MM.1S (cell line): ENCODE measurements around the gene CAMK2A.

Experiments
- DNase-seq: peaks from one replicate; pipeline ENCODE4 v3.0.0-alpha.2; 2015
- H2AFZ ChIP-seq: fragments of 300-600 bp; sonication (generic); 2 replicates; pipeline ENCODE4 v1.6.0; 2016; ENCODE audit warnings: antibody characterized with exemption, low read length
- H3F3A ChIP-seq: fragments of 300-600 bp; sonication (generic); 2 replicates; pipeline ENCODE4 v1.6.1; 2016; ENCODE audit warnings: mild to moderate bottlenecking, antibody characterized with exemption, low read length, moderate library complexity, mixed read lengths; ENCODE audit not compliant: insufficient read depth
- H3K27ac ChIP-seq: fragments of 300-600 bp; sonication (generic); 2 replicates; pipeline ENCODE4 v1.5.1; 2016; ENCODE audit warnings: mild to moderate bottlenecking, low read length
- H3K27me3 ChIP-seq: fragments of 300-600 bp; sonication (generic); replicated peaks from 2 replicates; pipeline ENCODE4 v1.6.0; 2016; ENCODE audit warnings: low read length; ENCODE audit not compliant: insufficient read depth
- H3K36me3 ChIP-seq: fragments of 300-600 bp; sonication (generic); replicated peaks from 2 replicates; pipeline ENCODE4 v1.6.1; 2016; ENCODE audit warnings: mild to moderate bottlenecking, low read length, mixed read lengths; ENCODE audit not compliant: insufficient read depth
- H3K4me1 ChIP-seq: fragments of 300-600 bp; sonication (generic); 2 replicates; pipeline ENCODE4 v1.6.1; 2016; ENCODE audit warnings: low read length, mixed read lengths
- H3K4me2 ChIP-seq: fragments of 300-600 bp; sonication (generic); 2 replicates; pipeline ENCODE4 v1.6.0; 2016; ENCODE audit warnings: low read depth, low read length
- H3K4me3 ChIP-seq: fragments of 300-600 bp; sonication (generic); 2 replicates; pipeline ENCODE4 v1.5.1; 2016; ENCODE audit warnings: low read length, mixed read lengths
- H3K79me2 ChIP-seq: fragments of 300-600 bp; sonication (generic); 2 replicates; pipeline ENCODE4 v1.6.1; 2016; ENCODE audit warnings: mixed run types, low read length, mixed read lengths
- H3K9ac ChIP-seq: fragments of 300-600 bp; sonication (generic); 2 replicates; pipeline ENCODE4 v1.6.1; 2016; ENCODE audit warnings: low read length, mixed read lengths
- H3K9me2 ChIP-seq: fragments of 300-600 bp; sonication (generic); replicated peaks from 2 replicates; pipeline ENCODE4 v1.6.1; 2016; ENCODE audit warnings: mild to moderate bottlenecking, low read length, mixed read lengths; ENCODE audit not compliant: insufficient read depth
- H3K9me3 ChIP-seq: fragments of 300-600 bp; sonication (generic); replicated peaks from 2 replicates; pipeline ENCODE4 v1.6.1; 2016; ENCODE audit warnings: mild to moderate bottlenecking, low read length, mixed read lengths; ENCODE audit not compliant: insufficient read depth
- H4K20me1 ChIP-seq: fragments of 300-600 bp; sonication (generic); 2 replicates; pipeline ENCODE4 v1.6.1; 2016; ENCODE audit warnings: mild to moderate bottlenecking, low read length, moderate library complexity, mixed read lengths; ENCODE audit not compliant: insufficient read depth
- EZH2 ChIP-seq: fragments of 300-600 bp; sonication (generic); optimal IDR thresholded peaks from 2 replicates; pipeline ENCODE3; 2017; ENCODE audit warnings: low read depth, mild to moderate bottlenecking, antibody characterized with exemption, low read length, mixed read lengths
- EZH2phosphoT487 ChIP-seq: fragments of 300-600 bp; sonication (generic); IDR thresholded peaks from 2 replicates; pipeline ENCODE4 v1.6.1; 2018; ENCODE audit warnings: antibody characterized with exemption, low read length
- TF ChIP-seq, protein P1 (sequence below): fragments of 300-600 bp; sonication (generic); IDR thresholded peaks from 2 replicates; pipeline ENCODE4 v1.5.1; 2016; ENCODE audit warnings: antibody characterized with exemption, low read length, mixed read lengths

CAMK2A gene

DNA sequence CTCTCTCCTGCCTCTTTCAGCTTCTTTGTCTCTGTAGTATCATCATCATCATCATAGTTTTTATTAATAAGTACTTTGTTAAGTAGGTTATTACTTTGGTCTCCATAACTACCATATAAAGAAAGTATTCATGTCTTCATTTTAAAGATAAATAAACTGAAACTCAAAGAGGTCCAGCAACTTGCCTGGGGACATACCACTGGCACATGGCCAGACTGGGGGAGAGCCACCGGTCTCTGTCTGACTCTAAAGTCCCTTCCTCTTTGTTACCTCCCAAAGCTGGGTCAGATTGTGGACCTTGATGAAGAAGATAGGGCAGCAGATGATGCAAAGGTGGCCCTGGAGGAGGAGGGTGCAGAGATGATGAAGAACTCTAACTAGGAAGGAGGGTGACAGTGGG, 114.5 kb downstream of the CAMK2A start:
- no peaks in the 10 kb centered on the region for H3K4me1 ChIP-seq
- no peaks in the 10 kb centered on the region for H3F3A ChIP-seq
- H3K4me3 ChIP-seq = no peak overlapping the region
- no peaks in the 10 kb centered on the region for H3K36me3 ChIP-seq
- no peaks in the 10 kb centered on the region for H4K20me1 ChIP-seq
- H3K9ac ChIP-seq = no peak overlapping the region
- H3K27ac ChIP-seq = no peak overlapping the region
- TF ChIP-seq EZH2phosphoT487 (no peak), EZH2 (no peak)
- TF ChIP-seq, protein P1, sequence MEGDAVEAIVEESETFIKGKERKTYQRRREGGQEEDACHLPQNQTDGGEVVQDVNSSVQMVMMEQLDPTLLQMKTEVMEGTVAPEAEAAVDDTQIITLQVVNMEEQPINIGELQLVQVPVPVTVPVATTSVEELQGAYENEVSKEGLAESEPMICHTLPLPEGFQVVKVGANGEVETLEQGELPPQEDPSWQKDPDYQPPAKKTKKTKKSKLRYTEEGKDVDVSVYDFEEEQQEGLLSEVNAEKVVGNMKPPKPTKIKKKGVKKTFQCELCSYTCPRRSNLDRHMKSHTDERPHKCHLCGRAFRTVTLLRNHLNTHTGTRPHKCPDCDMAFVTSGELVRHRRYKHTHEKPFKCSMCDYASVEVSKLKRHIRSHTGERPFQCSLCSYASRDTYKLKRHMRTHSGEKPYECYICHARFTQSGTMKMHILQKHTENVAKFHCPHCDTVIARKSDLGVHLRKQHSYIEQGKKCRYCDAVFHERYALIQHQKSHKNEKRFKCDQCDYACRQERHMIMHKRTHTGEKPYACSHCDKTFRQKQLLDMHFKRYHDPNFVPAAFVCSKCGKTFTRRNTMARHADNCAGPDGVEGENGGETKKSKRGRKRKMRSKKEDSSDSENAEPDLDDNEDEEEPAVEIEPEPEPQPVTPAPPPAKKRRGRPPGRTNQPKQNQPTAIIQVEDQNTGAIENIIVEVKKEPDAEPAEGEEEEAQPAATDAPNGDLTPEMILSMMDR = no peak
- H3K27me3 ChIP-seq = peaks cover 9% of the 10 kb centered on the region
- H3K9me2 ChIP-seq = no peaks in the 10 kb centered on the region
- H3K79me2 ChIP-seq = no peaks in the 10 kb centered on the region
- H2AFZ ChIP-seq = no peak overlapping the region
- DNase-seq = no peak
- H3K4me2 ChIP-seq = no peak overlapping the region
- H3K9me3 ChIP-seq = no peaks in the 10 kb centered on the region

DNA sequence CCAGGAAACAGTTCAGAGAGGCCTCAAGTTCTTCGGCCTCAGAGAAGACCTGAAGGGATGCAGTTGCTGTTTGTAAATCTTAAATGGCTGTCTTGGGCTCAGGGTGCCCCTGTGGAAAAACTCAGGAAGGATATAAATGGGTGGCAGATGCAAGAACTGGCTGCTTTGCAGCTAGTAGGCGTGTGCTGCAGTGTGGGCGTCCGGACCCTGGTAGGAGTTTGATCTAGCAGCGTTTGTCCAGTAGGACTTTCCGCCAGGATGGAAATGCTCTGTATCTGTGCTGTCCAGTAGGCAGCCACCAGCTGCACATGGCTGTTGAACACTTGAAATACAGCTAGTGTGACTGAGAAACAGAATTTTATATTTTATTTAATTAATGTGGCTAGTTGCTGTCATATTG, 115.3 kb downstream of the CAMK2A start:
- Histone ChIP-seq H4K20me1 (no peaks in the 10 kb centered on the region), H3K4me2 (no peak overlapping the region)

DNA sequence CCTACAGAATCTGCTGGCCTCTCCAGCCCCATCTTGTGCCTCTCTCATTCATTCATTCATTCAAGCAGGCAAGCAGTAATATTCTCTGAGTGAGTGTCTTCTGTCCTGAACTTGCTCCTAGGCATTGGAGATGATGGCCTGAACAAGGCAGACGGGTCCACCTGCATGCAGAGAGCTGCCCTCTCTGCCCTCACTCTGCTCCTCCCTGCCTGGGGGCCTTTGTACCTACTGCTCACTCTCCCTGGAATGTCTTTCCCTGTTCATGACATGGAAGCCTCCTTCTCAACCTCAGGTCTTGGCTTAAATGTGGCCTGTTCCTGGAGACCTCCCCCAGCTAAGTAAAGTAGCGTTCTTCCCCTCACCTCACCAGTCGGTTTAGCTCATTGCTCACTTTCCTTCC, 116.4 kb downstream of the CAMK2A start:
- no peaks in the 10 kb centered on the region for H3F3A ChIP-seq
- H3K4me1 ChIP-seq = no peaks in the 10 kb centered on the region
- DNase-seq = no peak
- no peak overlapping the region for H3K4me2 ChIP-seq
- no peak overlapping the region for H3K4me3 ChIP-seq
- H4K20me1 ChIP-seq = no peaks in the 10 kb centered on the region
- H3K27ac ChIP-seq = no peak overlapping the region
- no peak overlapping the region for H3K9ac ChIP-seq
- H3K36me3 ChIP-seq = no peaks in the 10 kb centered on the region
- H2AFZ ChIP-seq = no peak overlapping the region
- H3K9me2 ChIP-seq = no peaks in the 10 kb centered on the region
- TF ChIP-seq, protein P1 = no peak
- TF ChIP-seq EZH2phosphoT487 (no peak), EZH2 (no peak)
- H3K27me3 ChIP-seq = peaks cover 21% of the 10 kb centered on the region
- no peaks in the 10 kb centered on the region for H3K79me2 ChIP-seq
- H3K9me3 ChIP-seq = no peaks in the 10 kb centered on the region

More for the DNA sequence above, 115.3 kb downstream of the CAMK2A start:
- Histone ChIP-seq H3K79me2 (no peaks in the 10 kb centered on the region), H3K36me3 (no peaks in the 10 kb centered on the region), H3K9ac (no peak overlapping the region), H3K4me3 (no peak overlapping the region), H2AFZ (no peak overlapping the region), H3K4me1 (no peaks in the 10 kb centered on the region), H3K27me3 (peaks cover 16% of the 10 kb centered on the region), H3K9me3 (no peaks in the 10 kb centered on the region), H3K27ac (no peak overlapping the region), H3K9me2 (no peaks in the 10 kb centered on the region), H3F3A (no peaks in the 10 kb centered on the region)
- TF ChIP-seq, protein P1 = no peak
- no peak for TF ChIP-seq EZH2
- TF ChIP-seq EZH2phosphoT487 = no peak
- no peak for DNase-seq
